Measurements from ENCODE around the gene HOXA3. TPM values are rescaled to one million over a fixed set of nuclear protein-coding genes. Genes with fewer than 3 reads are reported as not detected.

Gene HOXA3
- total RNA-seq, 1 experiment from 2014 or later = 9.2 TPM

DNA sequence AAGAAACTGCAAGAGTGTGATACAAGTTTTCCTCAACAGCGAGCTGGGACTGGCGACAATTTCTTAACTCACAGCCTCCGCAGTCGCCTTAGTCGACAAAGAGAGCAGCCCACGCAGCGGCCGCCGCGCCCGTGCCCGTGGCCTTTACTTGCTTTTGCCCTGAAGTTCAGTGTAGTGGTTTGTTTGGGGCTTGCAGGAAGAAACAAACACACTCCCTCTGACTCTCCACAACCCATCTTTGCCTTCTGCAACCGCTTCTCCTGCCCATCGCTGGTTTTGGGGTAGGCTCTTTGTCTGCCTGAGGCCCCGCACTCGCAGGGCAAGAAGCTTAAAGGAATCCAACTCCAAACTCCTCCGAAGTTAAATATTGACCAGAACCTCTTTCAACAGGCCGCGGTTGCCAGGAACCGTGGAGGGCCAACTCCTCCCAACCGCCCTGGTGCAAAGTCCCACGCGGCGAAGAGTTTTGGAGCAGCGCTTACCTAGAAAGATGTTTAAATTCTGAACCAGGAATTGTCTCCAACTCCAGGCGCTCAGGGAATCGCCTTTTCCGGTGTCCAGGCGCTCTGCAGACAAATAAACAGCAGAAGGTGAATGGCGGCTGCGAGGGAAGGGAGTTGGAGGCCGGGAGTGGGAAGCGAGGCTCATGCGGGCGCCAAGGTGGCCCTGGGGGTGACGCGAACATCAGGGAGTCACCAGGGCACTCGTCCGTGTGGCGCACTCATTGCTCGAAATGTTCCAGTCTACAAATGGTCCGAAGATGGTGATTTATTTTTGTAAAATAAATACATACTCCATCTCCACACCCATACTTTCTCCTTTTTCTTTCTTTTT is 30.1 kb downstream of the HOXA3 start:
- no peaks in the 10 kb centered on the region for H3K36me3 ChIP-seq (ENCODE audit: control insufficient read depth in 1 of 2, insufficient read depth in 2 of 2, low read length in 2 of 2)
- H3K9me3 ChIP-seq (ENCODE audit: control insufficient read depth in 1 of 2, insufficient read depth in 1 of 2, low read depth in 1 of 2, low read length in 2 of 2) = no peaks in the 10 kb centered on the region
- peaks cover 28% of the 10 kb centered on the region; the same call in 1 of the 2 replicates for H3K27me3 ChIP-seq (ENCODE audit: insufficient read depth, low read length)
- no peaks in the 10 kb centered on the region for H4K20me1 ChIP-seq (ENCODE audit: insufficient read depth)
- no peak overlapping the region for H3K27ac ChIP-seq (ENCODE audit: low read depth, low read length)
- no peak overlapping the region for H3K4me2 ChIP-seq (ENCODE audit: low read length)
- intact Hi-C loops (cut with micrococcal nuclease) = no loop called here
- BruUV-seq (replicated peaks) = no TSS peak
- ChIA-PET RAD21 (ENCODE audit: low non-redundant PET in 1 of 2, low total read pairs in 2 of 2, uncharacterized antibody in 2 of 2, unreplicated experiment in 2 of 2) (no interaction called here), CTCF (no interaction called here), POLR2A (no interaction called here)
- no peak overlapping the region for H3K9ac ChIP-seq (ENCODE audit: low read length)
- DNase-seq (ENCODE audit: low read depth, low spot score) (no peak), ATAC-seq (no peak)
- no peaks in the 10 kb centered on the region for H3K9me2 ChIP-seq (ENCODE audit: insufficient read depth)
- H3K79me2 ChIP-seq (ENCODE audit: insufficient read depth, low read length) = no peaks in the 10 kb centered on the region
- TF ChIP-seq SRF (IDR thresholded peaks at IDR 0.05; ENCODE audit: low read depth) = no peak
- TF ChIP-seq, protein P1, sequence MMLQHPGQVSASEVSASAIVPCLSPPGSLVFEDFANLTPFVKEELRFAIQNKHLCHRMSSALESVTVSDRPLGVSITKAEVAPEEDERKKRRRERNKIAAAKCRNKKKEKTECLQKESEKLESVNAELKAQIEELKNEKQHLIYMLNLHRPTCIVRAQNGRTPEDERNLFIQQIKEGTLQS (IDR thresholded peaks at IDR 0.05) = no peak
- TF ChIP-seq EZH2 (IDR thresholded peaks at IDR 0.05) = no peak
- TF ChIP-seq, protein P2, sequence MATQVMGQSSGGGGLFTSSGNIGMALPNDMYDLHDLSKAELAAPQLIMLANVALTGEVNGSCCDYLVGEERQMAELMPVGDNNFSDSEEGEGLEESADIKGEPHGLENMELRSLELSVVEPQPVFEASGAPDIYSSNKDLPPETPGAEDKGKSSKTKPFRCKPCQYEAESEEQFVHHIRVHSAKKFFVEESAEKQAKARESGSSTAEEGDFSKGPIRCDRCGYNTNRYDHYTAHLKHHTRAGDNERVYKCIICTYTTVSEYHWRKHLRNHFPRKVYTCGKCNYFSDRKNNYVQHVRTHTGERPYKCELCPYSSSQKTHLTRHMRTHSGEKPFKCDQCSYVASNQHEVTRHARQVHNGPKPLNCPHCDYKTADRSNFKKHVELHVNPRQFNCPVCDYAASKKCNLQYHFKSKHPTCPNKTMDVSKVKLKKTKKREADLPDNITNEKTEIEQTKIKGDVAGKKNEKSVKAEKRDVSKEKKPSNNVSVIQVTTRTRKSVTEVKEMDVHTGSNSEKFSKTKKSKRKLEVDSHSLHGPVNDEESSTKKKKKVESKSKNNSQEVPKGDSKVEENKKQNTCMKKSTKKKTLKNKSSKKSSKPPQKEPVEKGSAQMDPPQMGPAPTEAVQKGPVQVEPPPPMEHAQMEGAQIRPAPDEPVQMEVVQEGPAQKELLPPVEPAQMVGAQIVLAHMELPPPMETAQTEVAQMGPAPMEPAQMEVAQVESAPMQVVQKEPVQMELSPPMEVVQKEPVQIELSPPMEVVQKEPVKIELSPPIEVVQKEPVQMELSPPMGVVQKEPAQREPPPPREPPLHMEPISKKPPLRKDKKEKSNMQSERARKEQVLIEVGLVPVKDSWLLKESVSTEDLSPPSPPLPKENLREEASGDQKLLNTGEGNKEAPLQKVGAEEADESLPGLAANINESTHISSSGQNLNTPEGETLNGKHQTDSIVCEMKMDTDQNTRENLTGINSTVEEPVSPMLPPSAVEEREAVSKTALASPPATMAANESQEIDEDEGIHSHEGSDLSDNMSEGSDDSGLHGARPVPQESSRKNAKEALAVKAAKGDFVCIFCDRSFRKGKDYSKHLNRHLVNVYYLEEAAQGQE (IDR thresholded peaks at IDR 0.05; ENCODE audit: low read depth) = no peak
- TF ChIP-seq RAD21 (IDR thresholded peaks at IDR 0.05; ENCODE audit: low read depth) = no peak
- no peak for TF ChIP-seq FOSL1 (IDR thresholded peaks at IDR 0.05; ENCODE audit: low read depth)
- TF ChIP-seq EGR1 (IDR thresholded peaks at IDR 0.05; ENCODE audit: low read depth) = no peak
- H3K4me3 ChIP-seq (replicated peaks in 1 of 2; ENCODE audit: low read depth in 1 of 2, low read length in 2 of 2) = no peak overlapping the region
- H3K4me1 ChIP-seq (ENCODE audit: control insufficient read depth in 1 of 2, insufficient read depth in 2 of 2, low read length in 2 of 2) = peaks cover 34 to 74% of the 10 kb centered on the region in 2 experiments
- H2AFZ ChIP-seq (ENCODE audit: low read depth, low read length, poor library complexity, severe bottlenecking) = no peak overlapping the region

Data from HCT116 (cell line).